Naive thymus-derived CD8-positive, alpha-beta T cell (primary cell): ENCODE results near the gene CPPED1. TPM values are rescaled to one million over a fixed set of nuclear protein-coding genes. Genes with fewer than 3 reads are reported as not detected.
A peak's percentile ranks its signal among the peaks of the same experiment; 100 is the strongest.

ENCODE experiments used
- ATAC-seq, 2 donors: fragments of 150-1000 bp; cut with Tn5 transposase in 1 of 2; sonication (Bioruptor Pico), chemical (Tn5 transposase) in 1 of 2; 1 replicate in 1 of 2; 2 replicates in 1 of 2; pipeline ENCODE4 v1.10.0; 2021; ENCODE audit warnings: mild to moderate bottlenecking in 2 of 2, moderate library complexity in 2 of 2
- POLR2A ChIA-PET: fragments of 350-600 bp; sonication (Branson Sonifier 250); formaldehyde crosslinking; loops from one replicate; lab custom pipeline; 2021; ENCODE audit warnings: antibody characterized with exemption; lab: Charles Lee
- DNase-seq, 10 donors: peaks; one replicate each; pipeline versions ENCODE4 v3.0.0 to v3.0.0-alpha.2; 2020 to 2022
- H3K27ac Mint-ChIP-seq, 10 donors: one replicate each; pipeline ENCODE4 v1.8.0; 2020 to 2022; ENCODE audit warnings: mild to moderate bottlenecking in 10 of 10, mixed read lengths in 10 of 10, moderate library complexity in 4 of 10, inconsistent platforms in 1 of 10
- H3K27me3 Mint-ChIP-seq, 5 donors: one replicate each; pipeline ENCODE4 v1.8.0; 2021 to 2022; ENCODE audit warnings: mixed read lengths in 5 of 5
- H3K36me3 Mint-ChIP-seq, 3 donors: one replicate each; pipeline ENCODE4 v1.8.0; 2020 to 2022; ENCODE audit warnings: mixed read lengths in 3 of 3, mild to moderate bottlenecking in 2 of 3, inconsistent platforms in 1 of 3
- H3K4me1 Mint-ChIP-seq, 4 donors: one replicate each; pipeline ENCODE4 v1.8.0; 2021 to 2022; ENCODE audit warnings: mixed read lengths in 4 of 4
- H3K4me3 Mint-ChIP-seq, 10 donors: one replicate each; pipeline ENCODE4 v1.8.0; 2020 to 2022; ENCODE audit warnings: mild to moderate bottlenecking in 10 of 10, mixed read lengths in 10 of 10, moderate library complexity in 6 of 10, inconsistent platforms in 1 of 10
- H3K9me3 Mint-ChIP-seq, 9 donors: one replicate each; pipeline ENCODE4 v1.8.0; 2020 to 2022; ENCODE audit warnings: mixed read lengths in 9 of 9, mild to moderate bottlenecking in 3 of 9, inconsistent platforms in 1 of 9, moderate library complexity in 1 of 9
- polyA plus RNA-seq, 3 donors: library from polyadenylated mRNA; unstranded; fragments of 300-500 nt; fragmentation: Illumina TruSeq; gene quantifications; one replicate each; pipeline ENCODE4 v1.2.3, GENCODE V29; 2021
- total RNA-seq, 8 experiments: library from RNA in 2 of 8; stranded (reverse) in 2 of 8; gene quantifications; one replicate each; pipeline ENCODE4 v1.2.3 and lab custom pipeline; 2021 to 2026

The CPPED1 gene
- total and polyA plus RNA-seq, 5 experiments from 2014 or later: 1.8 to 6.4 (median 3.3) TPM

DNA sequence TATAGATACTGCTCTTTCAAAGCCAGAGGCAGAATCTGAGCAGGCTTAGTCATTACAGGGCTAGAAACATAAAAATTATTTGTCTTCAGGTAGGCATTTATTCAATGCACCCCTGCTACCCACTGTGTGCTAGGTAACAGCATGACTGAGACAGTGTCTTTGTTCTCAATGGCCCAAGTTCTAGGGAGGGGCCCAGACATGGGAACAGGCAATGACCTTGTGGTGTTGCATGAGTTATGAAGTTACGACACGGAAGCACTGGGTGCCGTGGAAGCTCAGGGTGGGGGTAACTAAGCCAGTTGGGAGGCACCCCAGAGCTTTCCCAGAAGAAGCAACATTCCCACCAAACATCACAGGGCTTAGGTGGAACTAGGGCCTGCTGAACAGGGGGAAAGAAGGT lies 87.0 kb downstream of the CPPED1 start:
- DNase-seq (no peak), ATAC-seq (no peak)
- no peaks in the 10 kb centered on the region for H3K27me3 Mint-ChIP-seq
- peaks cover 2 to 30% (median 23%) of the 10 kb centered on the region in 9 donors for H3K9me3 Mint-ChIP-seq
- no peak overlapping the region for H3K27ac Mint-ChIP-seq
- peaks cover 21 to 47% (median 24%) of the 10 kb centered on the region in 3 donors for H3K36me3 Mint-ChIP-seq
- POLR2A ChIA-PET: no interaction called here
- no peak overlapping the region for H3K4me3 Mint-ChIP-seq
- H3K4me1 Mint-ChIP-seq: peaks cover 0 to 2% (median 0%) of the 10 kb centered on the region in 4 donors

DNA sequence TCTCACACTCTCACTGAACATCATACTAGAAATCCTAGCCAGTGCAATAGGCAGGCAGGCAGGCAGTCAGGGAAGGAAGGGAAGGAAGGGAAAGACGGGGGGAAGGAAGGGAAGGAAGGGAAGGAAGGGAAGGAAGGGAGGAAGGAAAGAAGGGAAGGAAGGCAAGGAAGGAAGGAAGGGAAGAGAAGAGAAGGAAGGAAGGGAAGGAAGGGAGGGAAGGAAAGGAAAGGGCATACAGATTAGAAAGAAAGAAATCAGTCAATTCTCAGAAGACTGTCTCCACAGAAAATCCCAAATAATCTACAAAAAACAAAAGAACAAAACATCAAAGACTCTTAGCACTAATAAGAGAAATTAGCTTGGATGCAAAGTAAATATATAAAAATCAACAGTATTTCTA lies 93.9 kb downstream of the CPPED1 start:
- Mint-ChIP-seq H3K36me3 (peaks cover under 1 to 17% (median 16%) of the 10 kb centered on the region in 3 donors), H3K27ac (no peak overlapping the region), H3K9me3 (peaks cover 3 to 20% (median 13%) of the 10 kb centered on the region in 9 donors), H3K4me1 (peaks cover 0 to 5% (median 0%) of the 10 kb centered on the region in 4 donors), H3K4me3 (no peak overlapping the region), H3K27me3 (no peaks in the 10 kb centered on the region)
- DNase-seq (no peak), ATAC-seq (no peak)
- POLR2A ChIA-PET: no interaction called here

DNA sequence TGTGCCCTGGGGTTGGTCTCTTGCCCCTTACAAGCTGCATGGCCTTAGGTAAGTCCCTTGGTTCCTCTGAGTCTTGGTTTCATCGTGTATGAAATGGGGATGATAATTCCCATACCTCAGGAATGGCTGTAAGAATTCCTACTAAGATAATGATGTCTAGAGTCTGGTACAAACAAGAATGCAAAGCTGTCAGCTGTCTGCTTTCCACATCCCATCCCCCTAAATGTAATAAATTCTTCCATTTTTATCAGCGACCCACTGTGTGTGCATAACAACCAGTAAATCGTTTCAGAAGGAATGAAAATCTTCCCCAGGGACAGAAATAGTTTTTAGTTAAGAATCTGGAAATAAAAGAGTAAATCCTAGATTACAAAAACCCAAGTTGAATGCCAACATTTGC lies 95.4 kb downstream of the CPPED1 start:
- H3K4me3 Mint-ChIP-seq: no peak overlapping the region

DNA sequence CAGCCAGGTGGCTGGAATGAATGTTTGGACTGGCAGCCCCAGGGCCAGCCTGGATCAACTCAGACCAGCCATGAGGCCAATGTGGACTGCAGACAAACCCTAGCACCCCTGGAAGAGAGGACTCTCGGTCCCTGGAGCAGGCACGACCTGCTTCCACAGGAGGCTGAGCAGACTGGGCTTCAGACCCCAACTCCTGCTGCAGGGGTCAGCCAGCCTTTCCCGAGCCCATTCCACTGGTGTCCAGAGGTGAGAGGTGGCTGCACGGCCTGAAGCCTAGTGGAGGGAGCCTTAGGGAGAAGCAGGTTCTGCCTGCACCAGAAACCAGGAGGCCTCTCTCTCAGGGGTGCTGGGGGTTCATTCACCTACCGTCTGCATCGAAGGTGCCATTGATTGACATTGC lies 97.1 kb downstream of the CPPED1 start:
- peaks cover 4 to 21% (median 7%) of the 10 kb centered on the region in 3 donors for H3K36me3 Mint-ChIP-seq
- peaks cover 0 to 5% (median 0%) of the 10 kb centered on the region in 4 donors for H3K4me1 Mint-ChIP-seq
- H3K27ac Mint-ChIP-seq: no peak overlapping the region
- ATAC-seq (no peak), DNase-seq (no peak)
- H3K27me3 Mint-ChIP-seq: no peaks in the 10 kb centered on the region
- peaks cover 0 to 8% (median 0%) of the 10 kb centered on the region in 9 donors for H3K9me3 Mint-ChIP-seq
- H3K4me3 Mint-ChIP-seq: no peak overlapping the region
- POLR2A ChIA-PET: interaction anchor here (0.7 kb wide), 1 partner anchor 29 kb away, joined by 3 read pairs; no protein-coding TSS in a partner anchor

More for the DNA sequence above, 95.4 kb downstream of the CPPED1 start:
- POLR2A ChIA-PET: no interaction called here
- peaks cover 0 to 8% (median 3%) of the 10 kb centered on the region in 9 donors for H3K9me3 Mint-ChIP-seq
- DNase-seq (no peak), ATAC-seq (no peak)
- peaks cover 4 to 11% (median 4%) of the 10 kb centered on the region in 3 donors for H3K36me3 Mint-ChIP-seq
- H3K27ac Mint-ChIP-seq: no peak overlapping the region
- peaks cover 0 to 5% (median 0%) of the 10 kb centered on the region in 4 donors for H3K4me1 Mint-ChIP-seq
- no peaks in the 10 kb centered on the region for H3K27me3 Mint-ChIP-seq

DNA sequence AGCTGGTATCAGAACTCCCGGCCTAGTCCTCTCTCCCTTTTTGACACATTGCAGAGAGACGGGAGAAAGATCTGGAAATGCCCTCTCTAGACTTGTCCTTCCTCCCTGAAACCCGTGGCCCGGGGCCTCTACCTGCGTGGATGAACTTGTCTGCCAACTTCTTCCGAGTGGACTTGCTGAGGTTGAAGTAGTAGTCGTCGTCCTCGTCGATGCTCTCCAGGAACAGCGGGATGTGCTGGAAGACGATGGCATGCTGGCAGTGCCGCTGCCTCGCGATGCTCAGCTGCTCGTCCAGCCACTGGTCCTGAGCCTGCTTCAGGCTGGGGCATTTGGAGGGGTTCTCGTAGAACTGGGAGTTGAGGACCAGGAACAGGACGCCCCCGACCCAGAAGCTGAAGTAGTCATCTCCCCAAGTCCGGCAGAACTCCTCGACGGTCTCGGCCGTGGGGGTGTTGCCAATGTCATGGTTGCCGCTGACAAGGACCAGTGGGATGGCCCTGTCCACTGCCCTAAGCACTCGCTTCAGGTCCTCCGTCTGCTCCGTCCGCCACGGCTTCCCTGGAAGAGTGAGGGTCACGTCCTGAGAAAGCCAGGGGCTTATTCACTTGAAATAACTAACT lies 99.1 kb downstream of the CPPED1 start:
- peaks cover 4 to 27% (median 17%) of the 10 kb centered on the region in 3 donors for H3K36me3 Mint-ChIP-seq
- ATAC-seq: no peak
- peaks cover 0 to 5% (median 0%) of the 10 kb centered on the region in 4 donors for H3K4me1 Mint-ChIP-seq

DNA sequence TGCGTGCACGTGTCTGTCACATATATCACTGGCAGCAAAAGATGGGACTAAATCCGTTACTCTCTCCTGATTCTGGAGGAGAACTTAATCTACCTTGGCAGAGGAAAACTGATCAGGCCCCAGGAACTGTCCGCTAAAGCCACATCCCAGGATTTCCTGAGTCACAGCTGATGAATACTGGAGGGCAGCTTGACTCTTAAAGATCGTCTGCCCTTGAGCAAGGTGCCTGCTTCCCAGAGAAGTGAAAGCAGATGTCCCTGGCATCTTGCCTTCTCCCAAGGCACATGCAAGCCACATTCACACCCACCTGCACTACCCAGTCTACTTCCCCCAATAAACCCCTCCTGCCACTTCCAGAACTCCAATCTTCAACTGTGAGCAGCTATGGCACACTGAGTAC lies 99.8 kb downstream of the CPPED1 start:
- peaks cover 4 to 30% (median 17%) of the 10 kb centered on the region in 3 donors for H3K36me3 Mint-ChIP-seq
- no peak overlapping the region for H3K4me3 Mint-ChIP-seq
- H3K9me3 Mint-ChIP-seq: no peaks in the 10 kb centered on the region
- H3K27me3 Mint-ChIP-seq: no peaks in the 10 kb centered on the region
- DNase-seq (no peak), ATAC-seq (no peak)
- POLR2A ChIA-PET: no interaction called here
- no peak overlapping the region for H3K27ac Mint-ChIP-seq
- H3K4me1 Mint-ChIP-seq: peaks cover 0 to 2% (median 0%) of the 10 kb centered on the region in 4 donors

More for the DNA sequence above, 99.1 kb downstream of the CPPED1 start:
- no peak for DNase-seq
- no peaks in the 10 kb centered on the region for H3K27me3 Mint-ChIP-seq
- POLR2A ChIA-PET: no interaction called here
- H3K9me3 Mint-ChIP-seq: no peaks in the 10 kb centered on the region
- no peak overlapping the region for H3K4me3 Mint-ChIP-seq
- no peak overlapping the region for H3K27ac Mint-ChIP-seq

DNA sequence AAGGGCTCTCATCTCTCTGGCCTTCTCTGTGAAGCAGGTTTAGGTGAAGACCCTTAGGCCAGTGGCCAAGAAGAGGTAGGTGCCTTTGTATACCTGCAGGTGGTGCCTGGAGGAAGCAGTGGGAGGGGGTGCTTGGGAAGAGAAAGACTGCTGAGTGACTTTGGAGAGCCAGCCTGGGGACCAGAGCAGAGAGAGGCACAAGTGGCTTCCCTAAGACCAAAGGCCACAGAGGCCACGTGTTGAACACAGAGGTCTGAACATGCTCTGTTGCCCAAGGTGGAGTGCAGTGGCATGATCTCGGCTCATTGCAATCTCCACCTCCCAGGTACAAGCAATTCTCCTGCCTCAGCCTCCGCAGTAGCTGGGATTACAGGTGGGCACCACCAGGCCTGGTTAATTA lies 103.5 kb downstream of the CPPED1 start:
- H3K36me3 Mint-ChIP-seq: peaks cover 11 to 42% (median 26%) of the 10 kb centered on the region in 3 donors
- H3K27me3 Mint-ChIP-seq: no peaks in the 10 kb centered on the region
- POLR2A ChIA-PET: no interaction called here
- no peak overlapping the region for H3K27ac Mint-ChIP-seq
- no peak for DNase-seq
- H3K9me3 Mint-ChIP-seq: no peaks in the 10 kb centered on the region
- no peaks in the 10 kb centered on the region for H3K4me1 Mint-ChIP-seq
- no peak overlapping the region for H3K4me3 Mint-ChIP-seq
- no peak for ATAC-seq

DNA sequence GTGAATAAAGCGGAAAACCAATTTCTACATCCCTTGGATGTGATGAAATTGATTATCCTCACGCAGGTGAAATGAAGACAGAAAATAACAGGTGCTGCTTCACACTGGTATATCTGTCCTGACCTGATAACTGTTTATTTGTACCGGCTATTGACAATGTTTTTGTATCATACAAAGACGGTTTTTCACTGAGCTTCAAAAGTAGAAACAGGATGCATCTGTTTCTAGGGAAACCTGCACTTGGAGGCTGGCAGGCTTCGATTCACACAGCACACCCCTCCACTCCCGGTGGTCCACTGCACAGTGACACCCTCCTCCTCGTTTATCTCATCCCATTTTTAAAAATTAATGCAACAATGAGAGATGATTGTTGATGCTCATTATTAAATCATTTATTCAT lies 104.5 kb downstream of the CPPED1 start:
- H3K9me3 Mint-ChIP-seq: no peaks in the 10 kb centered on the region
- H3K4me3 Mint-ChIP-seq: no peak overlapping the region
- ATAC-seq (no peak), DNase-seq (no peak)
- peaks cover 11 to 40% (median 27%) of the 10 kb centered on the region in 3 donors for H3K36me3 Mint-ChIP-seq
- H3K27me3 Mint-ChIP-seq: no peaks in the 10 kb centered on the region
- H3K4me1 Mint-ChIP-seq: no peaks in the 10 kb centered on the region
- no peak overlapping the region for H3K27ac Mint-ChIP-seq
- POLR2A ChIA-PET: no interaction called here

DNA sequence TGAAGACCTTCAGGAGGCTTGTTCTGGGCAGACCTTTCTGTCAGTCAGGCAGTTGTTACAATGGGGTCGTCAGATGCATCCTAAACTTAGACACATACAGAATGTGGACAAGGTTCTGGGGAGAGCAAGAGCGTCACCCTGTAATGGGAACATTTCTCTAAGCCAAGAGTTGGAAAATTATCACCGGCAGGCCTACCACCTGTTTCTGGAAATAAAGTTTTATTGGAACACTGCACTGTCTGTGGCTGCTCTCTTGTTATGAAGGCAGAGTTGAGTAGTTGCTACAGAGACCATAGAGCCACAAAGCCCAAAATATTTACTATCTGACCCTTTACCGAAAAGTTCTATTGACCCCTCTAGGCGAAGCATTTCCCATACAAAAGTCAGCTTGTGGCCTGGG lies 106.2 kb downstream of the CPPED1 start:
- no peak overlapping the region for H3K4me3 Mint-ChIP-seq
- no peaks in the 10 kb centered on the region for H3K27me3 Mint-ChIP-seq
- POLR2A ChIA-PET: no interaction called here
- no peak for DNase-seq
- H3K27ac Mint-ChIP-seq: no peak overlapping the region
- peaks cover 11 to 38% (median 26%) of the 10 kb centered on the region in 3 donors for H3K36me3 Mint-ChIP-seq
- ATAC-seq: no peak
- no peaks in the 10 kb centered on the region for H3K4me1 Mint-ChIP-seq
- no peaks in the 10 kb centered on the region for H3K9me3 Mint-ChIP-seq

DNA sequence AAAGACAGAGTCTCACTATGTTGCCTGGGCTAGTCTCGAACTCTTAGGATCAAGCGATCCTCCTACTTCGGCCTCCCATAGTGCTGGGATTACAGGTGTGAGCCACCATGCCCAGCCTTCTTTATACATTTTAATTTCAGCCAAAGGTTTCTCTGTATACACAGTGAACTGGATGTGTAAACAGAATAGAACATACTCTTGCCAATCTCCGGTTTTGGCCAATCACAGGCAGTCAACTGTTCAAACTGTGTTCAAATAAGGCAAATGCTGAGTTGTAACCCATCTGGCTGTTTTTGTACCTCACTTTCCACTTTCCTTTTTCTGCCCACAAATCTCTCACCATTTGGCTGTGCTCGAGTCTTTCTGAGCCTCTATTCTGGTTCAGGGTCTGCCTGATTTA lies 108.2 kb downstream of the CPPED1 start:
- no peak overlapping the region for H3K27ac Mint-ChIP-seq
- H3K36me3 Mint-ChIP-seq: peaks cover 11 to 36% (median 16%) of the 10 kb centered on the region in 3 donors
- H3K9me3 Mint-ChIP-seq: no peaks in the 10 kb centered on the region
- H3K27me3 Mint-ChIP-seq: no peaks in the 10 kb centered on the region
- ATAC-seq (no peak), DNase-seq (no peak)
- POLR2A ChIA-PET: no interaction called here
- H3K4me1 Mint-ChIP-seq: peaks cover 0 to 6% (median under 1%) of the 10 kb centered on the region in 4 donors
- H3K4me3 Mint-ChIP-seq: no peak overlapping the region

DNA sequence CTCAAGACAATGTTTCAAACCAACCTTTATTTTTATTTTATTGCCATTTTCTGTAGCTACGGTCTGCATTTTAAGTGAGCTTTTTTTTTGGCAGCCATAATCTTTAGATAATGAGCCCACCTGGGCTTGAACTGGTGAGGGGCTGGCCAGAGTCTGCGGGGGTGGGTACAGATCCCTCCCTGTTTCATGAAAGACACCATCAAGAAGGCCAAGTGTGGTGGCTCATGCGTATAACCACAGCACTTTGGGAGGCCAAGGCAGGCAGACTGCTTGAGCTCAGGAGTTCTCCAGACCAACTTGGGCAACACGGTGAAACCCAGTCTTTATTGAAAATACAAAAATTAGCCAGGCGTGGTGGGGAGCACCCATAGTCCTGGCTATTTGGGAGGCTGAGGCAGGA lies 113.7 kb downstream of the CPPED1 start:
- Mint-ChIP-seq H3K9me3 (no peaks in the 10 kb centered on the region), H3K36me3 (peaks cover 0 to 20% (median 3%) of the 10 kb centered on the region in 3 donors), H3K27me3 (no peaks in the 10 kb centered on the region), H3K4me1 (peaks cover 2 to 24% (median 15%) of the 10 kb centered on the region in 4 donors), H3K27ac (peak overlapping the region in 1 of 10 donors; percentile 11), H3K4me3 (peak overlapping the region in 1 of 10 donors; percentile 13)
- no peak for DNase-seq
- ATAC-seq: no peak
- POLR2A ChIA-PET: no interaction called here

DNA sequence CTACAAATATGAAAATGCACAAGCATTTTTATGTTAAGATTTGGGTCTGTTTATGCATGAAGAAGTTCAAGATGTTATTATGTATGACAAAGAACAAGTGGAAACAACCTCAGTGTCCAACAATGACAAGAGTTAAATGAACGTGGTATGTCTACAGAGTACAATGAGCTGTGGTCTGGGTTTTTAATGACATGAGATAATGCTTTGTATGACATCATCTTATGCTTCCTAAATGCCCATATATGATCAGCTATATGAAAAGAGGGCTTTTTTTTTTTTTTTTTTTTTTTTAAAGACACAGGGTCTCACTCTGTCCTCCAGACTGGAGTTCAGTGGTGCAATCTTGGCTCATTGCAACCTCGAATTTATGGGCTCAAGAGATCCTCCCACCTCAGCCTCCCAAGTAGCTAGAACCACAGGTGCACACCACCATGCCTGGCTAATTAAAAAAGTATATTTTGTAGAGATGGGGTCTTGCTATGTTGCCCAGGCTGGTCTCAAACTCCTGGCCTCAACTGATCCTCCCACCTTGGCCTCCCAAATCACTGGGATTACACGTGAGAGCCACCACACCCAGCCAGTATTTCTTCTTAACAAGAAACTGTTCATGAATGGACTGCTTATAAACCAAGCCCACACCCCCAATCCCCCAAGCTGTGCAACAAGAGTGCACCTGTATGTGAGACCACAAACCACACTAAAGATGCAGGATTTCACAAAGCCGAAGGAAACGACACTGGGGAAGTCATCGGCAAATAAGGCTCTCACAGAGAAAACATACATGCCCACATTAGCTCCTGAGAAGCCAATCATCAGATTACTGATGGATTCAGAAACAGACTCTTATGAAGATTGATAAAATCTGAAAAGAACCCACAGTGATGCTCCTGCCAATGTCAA lies 114.5 kb downstream of the CPPED1 start:
- peak; percentile 23 to 70 for ATAC-seq
- H3K9me3 Mint-ChIP-seq: no peaks in the 10 kb centered on the region

DNA sequence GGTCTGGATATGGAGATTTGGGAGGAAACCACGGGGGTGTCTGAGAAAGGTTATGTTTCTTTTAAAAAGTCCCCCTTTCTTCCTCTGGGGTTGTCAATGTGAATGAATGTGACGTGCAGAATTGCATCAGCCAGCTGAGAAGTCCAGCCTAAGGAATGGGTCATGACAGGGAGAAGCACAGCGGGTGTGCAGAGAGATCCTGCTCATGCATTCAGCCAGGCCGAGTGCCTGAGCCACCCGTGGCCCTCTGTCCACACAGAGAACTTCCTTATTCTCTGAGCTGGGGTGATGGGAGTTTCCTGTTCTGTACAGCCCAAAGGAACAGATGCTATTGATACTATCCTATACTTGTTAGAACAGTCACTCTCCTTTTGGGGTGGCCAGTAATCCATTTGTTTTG lies 117.9 kb downstream of the CPPED1 start:
- ATAC-seq: no peak

More for the DNA sequence above, 114.5 kb downstream of the CPPED1 start:
- peak in 3 of 10 donors; percentile 5 to 59 (median 45) for DNase-seq
- POLR2A ChIA-PET: no interaction called here
- H3K36me3 Mint-ChIP-seq: peaks cover 0 to 22% (median under 1%) of the 10 kb centered on the region in 3 donors
- H3K27me3 Mint-ChIP-seq: no peaks in the 10 kb centered on the region
- peaks cover 2 to 24% (median 15%) of the 10 kb centered on the region in 4 donors for H3K4me1 Mint-ChIP-seq
- H3K27ac Mint-ChIP-seq: peak overlapping the region in 1 of 10 donors; percentile 37
- peak overlapping the region in 1 of 10 donors; percentile 13 for H3K4me3 Mint-ChIP-seq

More for the DNA sequence above, 117.9 kb downstream of the CPPED1 start:
- no peak overlapping the region for H3K4me3 Mint-ChIP-seq
- peaks cover 2 to 20% (median 15%) of the 10 kb centered on the region in 4 donors for H3K4me1 Mint-ChIP-seq
- POLR2A ChIA-PET: no interaction called here
- DNase-seq: no peak
- peaks cover 0 to 7% (median 5%) of the 10 kb centered on the region in 3 donors for H3K36me3 Mint-ChIP-seq
- H3K27ac Mint-ChIP-seq: peak overlapping the region in 1 of 10 donors; percentile 35
- no peaks in the 10 kb centered on the region for H3K27me3 Mint-ChIP-seq
- H3K9me3 Mint-ChIP-seq: peaks cover 0 to 3% (median 0%) of the 10 kb centered on the region in 9 donors
